Measurements from ENCODE around the gene DOLK. TPM values are rescaled to one million over a fixed set of nuclear protein-coding genes. Genes with fewer than 3 reads are reported as not detected.
A peak's percentile ranks its signal among the peaks of the same experiment; 100 is the strongest.

The DOLK gene
- total and polyA plus RNA-seq, 10 donors, result 5.3 to 16.3 (median 10.9) TPM

GRCh38 chr9:128909859-128910258 lies 37.5 kb downstream of the DOLK start:
- TF ChIP-seq POLR2AphosphoS5 (IDR thresholded peaks at IDR 0.05), result no peak
- TF ChIP-seq CTCF (IDR thresholded peaks at IDR 0.05 in 8 of 11, conservative IDR thresholded peaks at IDR 0.05 in 3 of 11), result no peak
- no peak for TF ChIP-seq POLR2A (IDR thresholded peaks at IDR 0.05)
- 74 to 84% (median 80%) methylated on average over 4 of the region's 4 CpGs; no CpG with 5 or more reads in 1 of the 5 donors for WGBS, 5 donors
- no peak for DNase-seq
- no peak overlapping the region for H3K4me3 ChIP-seq
- H3K4me1 ChIP-seq, result peaks cover 28 to 72% (median 45%) of the 10 kb centered on the region in 6 donors
- intact Hi-C loops (cut with DNase I; ENCODE audit: low total_unique reads), result no loop called here
- no peaks in the 10 kb centered on the region for H3K27me3 ChIP-seq (replicated peaks in 1 of 7)
- H3K27ac ChIP-seq, result peak overlapping the region in 3 of 8 donors; percentile 7 to 47 (median 22)
- H3K9me3 ChIP-seq, result no peaks in the 10 kb centered on the region
- peaks cover 0 to 80% (median 38%) of the 10 kb centered on the region in 6 donors for H3K36me3 ChIP-seq

DNA sequence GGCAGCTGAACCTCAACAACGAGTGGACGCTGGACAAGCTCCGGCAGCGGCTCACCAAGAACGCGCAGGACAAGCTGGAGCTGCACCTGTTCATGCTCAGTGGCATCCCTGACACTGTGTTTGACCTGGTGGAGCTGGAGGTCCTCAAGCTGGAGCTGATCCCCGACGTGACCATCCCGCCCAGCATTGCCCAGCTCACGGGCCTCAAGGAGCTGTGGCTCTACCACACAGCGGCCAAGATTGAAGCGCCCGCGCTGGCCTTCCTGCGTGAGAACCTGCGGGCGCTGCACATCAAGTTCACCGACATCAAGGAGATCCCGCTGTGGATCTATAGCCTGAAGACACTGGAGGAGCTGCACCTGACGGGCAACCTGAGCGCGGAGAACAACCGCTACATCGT lies 39.0 kb downstream of the DOLK start:
- Histone ChIP-seq H3K27me3 (replicated peaks in 1 of 7) (no peaks in the 10 kb centered on the region), H3K9me3 (no peaks in the 10 kb centered on the region), H3K4me1 (peaks cover 20 to 70% (median 33%) of the 10 kb centered on the region in 6 donors), H3K36me3 (peaks cover 0 to 69% (median 38%) of the 10 kb centered on the region in 6 donors), H3K4me3 (no peak overlapping the region), H3K27ac (no peak overlapping the region)
- TF ChIP-seq POLR2AphosphoS5 (IDR thresholded peaks at IDR 0.05) (peak in 1 of 3 donors; percentile 20), POLR2A (IDR thresholded peaks at IDR 0.05) (no peak)
- DNase-seq, result no peak
- intact Hi-C loops (cut with DNase I; ENCODE audit: low total_unique reads), result no loop called here
- 96 to 99% (median 98%) methylated on average over 10 to 24 of the region's 24 CpGs for WGBS, 5 donors

GRCh38 chr9:128906741-128907140 lies 40.7 kb downstream of the DOLK start:
- no peaks in the 10 kb centered on the region for H3K9me3 ChIP-seq
- peaks cover 24 to 70% (median 33%) of the 10 kb centered on the region in 6 donors for H3K4me1 ChIP-seq
- WGBS, 5 donors, result 37 to 68% (median 61%) methylated on average over 2 of the region's 2 CpGs
- H3K27ac ChIP-seq, result no peak overlapping the region
- no peaks in the 10 kb centered on the region for H3K27me3 ChIP-seq (replicated peaks in 1 of 7)
- TF ChIP-seq POLR2AphosphoS5 (IDR thresholded peaks at IDR 0.05) (no peak), CTCF (IDR thresholded peaks at IDR 0.05 in 8 of 11, conservative IDR thresholded peaks at IDR 0.05 in 3 of 11) (no peak), POLR2A (IDR thresholded peaks at IDR 0.05) (no peak)
- no peak for DNase-seq
- H3K36me3 ChIP-seq, result peaks cover 0 to 55% (median 38%) of the 10 kb centered on the region in 6 donors
- H3K4me3 ChIP-seq, result no peak overlapping the region
- intact Hi-C loops (cut with DNase I; ENCODE audit: low total_unique reads), result no loop called here

GRCh38 chr9:128905964-128906363 lies 41.4 kb downstream of the DOLK start:
- peak overlapping the region in 3 of 8 donors; percentile 21 to 33 (median 30) for H3K27ac ChIP-seq
- 89 to 95% (median 92%) methylated on average over 7 of the region's 7 CpGs for WGBS, 5 donors
- DNase-seq, result no peak
- no peak overlapping the region for H3K4me3 ChIP-seq
- intact Hi-C loops (cut with DNase I; ENCODE audit: low total_unique reads), result no loop called here
- H3K36me3 ChIP-seq, result peaks cover 0 to 52% (median 38%) of the 10 kb centered on the region in 6 donors
- no peaks in the 10 kb centered on the region for H3K9me3 ChIP-seq
- H3K27me3 ChIP-seq (replicated peaks in 1 of 7), result no peaks in the 10 kb centered on the region
- peaks cover 18 to 70% (median 32%) of the 10 kb centered on the region in 6 donors for H3K4me1 ChIP-seq
- no peak for TF ChIP-seq POLR2A (IDR thresholded peaks at IDR 0.05)
- TF ChIP-seq CTCF (IDR thresholded peaks at IDR 0.05 in 8 of 11, conservative IDR thresholded peaks at IDR 0.05 in 3 of 11), result no peak
- no peak for TF ChIP-seq POLR2AphosphoS5 (IDR thresholded peaks at IDR 0.05)

Measured in spleen (tissue), 11 donors.